ENCODE results near the gene LRRC30.

- TF ChIP-seq YY1 (IDR thresholded peaks at IDR 0.05; ENCODE audit: insufficient read depth, insufficient read length), result no peak
- no peak for TF ChIP-seq ZNF274 (IDR thresholded peaks at IDR 0.05; ENCODE audit: low read depth, low read length)
- TF ChIP-seq SUZ12 (IDR thresholded peaks at IDR 0.05; ENCODE audit: extremely low read depth, insufficient read depth, insufficient read length), result no peak
These were observed 5.2 kb downstream of the LRRC30 start for GRCh38 chr18:7236072-7236471.

Data from NT2/D1 (cell line).